ENCODE measurements around the gene SLC6A9.
A peak's percentile ranks its signal among the peaks of the same experiment; 100 is the strongest.

The SLC6A9 gene

GRCh38 chr1:44029911-44030604, 1.2 kb downstream of the SLC6A9 start:
- peak overlapping the region; percentile 52 for H3K4me3 ChIP-seq (ENCODE audit: low read depth, low read length)
- no peak for TF ChIP-seq CTCF (IDR thresholded peaks at IDR 0.05; ENCODE audit: borderline replicate concordance, insufficient read depth, low read depth, low read length)

- peak overlapping the region; percentile 52 for H3K4me3 ChIP-seq (ENCODE audit: low read depth, low read length)
- TF ChIP-seq CTCF (IDR thresholded peaks at IDR 0.05; ENCODE audit: borderline replicate concordance, insufficient read depth, low read depth, low read length): no peak
Measured at GRCh38 chr1:44029260-44029910, 1.9 kb downstream of the SLC6A9 start.

GRCh38 chr1:44027320-44027719, 3.9 kb downstream of the SLC6A9 start:
- no peak overlapping the region for H3K4me3 ChIP-seq (ENCODE audit: low read depth, low read length)
- no peak for TF ChIP-seq CTCF (IDR thresholded peaks at IDR 0.05; ENCODE audit: borderline replicate concordance, insufficient read depth, low read depth, low read length)

GRCh38 chr1:44025816-44026215, 5.4 kb downstream of the SLC6A9 start:
- no peak overlapping the region for H3K4me3 ChIP-seq (ENCODE audit: low read depth, low read length)
- no peak for TF ChIP-seq CTCF (IDR thresholded peaks at IDR 0.05; ENCODE audit: borderline replicate concordance, insufficient read depth, low read depth, low read length)

GRCh38 chr1:44024903-44025525, 6.2 kb downstream of the SLC6A9 start:
- no peak overlapping the region for H3K4me3 ChIP-seq (ENCODE audit: low read depth, low read length)
- TF ChIP-seq CTCF (IDR thresholded peaks at IDR 0.05; ENCODE audit: borderline replicate concordance, insufficient read depth, low read depth, low read length): no peak

- TF ChIP-seq CTCF (IDR thresholded peaks at IDR 0.05; ENCODE audit: borderline replicate concordance, insufficient read depth, low read depth, low read length): no peak
- no peak overlapping the region for H3K4me3 ChIP-seq (ENCODE audit: low read depth, low read length)
Measured at GRCh38 chr1:44024031-44024902, 7.0 kb downstream of the SLC6A9 start.

Data from GM12875 (cell line).